ENCODE data around the gene SLC1A3.

SLC1A3 gene

GRCh38 chr5:36669015-36669651, 62.7 kb downstream of the SLC1A3 start:
- H3K4me3 ChIP-seq (replicated peaks; ENCODE audit: low read depth, low read length): no peak overlapping the region
- TF ChIP-seq CTCF (IDR thresholded peaks at IDR 0.05; ENCODE audit: insufficient read depth, low read length, poor library complexity, severe bottlenecking): no peak
- no peak for DNase-seq (ENCODE audit: extremely low read depth, insufficient read length)
- no peaks in the 10 kb centered on the region for H3K36me3 ChIP-seq (ENCODE audit: control insufficient read depth, insufficient read depth, low read length)
- H3K27me3 ChIP-seq (replicated peaks; ENCODE audit: control insufficient read depth, insufficient read depth, low read length): no peaks in the 10 kb centered on the region

GRCh38 chr5:36670548-36670947, 64.1 kb downstream of the SLC1A3 start:
- Histone ChIP-seq H3K36me3 (ENCODE audit: control insufficient read depth, insufficient read depth, low read length) (no peaks in the 10 kb centered on the region), H3K27me3 (replicated peaks; ENCODE audit: control insufficient read depth, insufficient read depth, low read length) (no peaks in the 10 kb centered on the region), H3K4me3 (replicated peaks; ENCODE audit: low read depth, low read length) (no peak overlapping the region)
- DNase-seq (ENCODE audit: extremely low read depth, insufficient read length): no peak
- no peak for TF ChIP-seq CTCF (IDR thresholded peaks at IDR 0.05; ENCODE audit: insufficient read depth, low read length, poor library complexity, severe bottlenecking)

GRCh38 chr5:36675282-36675681, 68.9 kb downstream of the SLC1A3 start:
- no peak for DNase-seq (ENCODE audit: extremely low read depth, insufficient read length)
- Histone ChIP-seq H3K4me3 (replicated peaks; ENCODE audit: low read depth, low read length) (no peak overlapping the region), H3K36me3 (ENCODE audit: control insufficient read depth, insufficient read depth, low read length) (no peaks in the 10 kb centered on the region), H3K27me3 (replicated peaks; ENCODE audit: control insufficient read depth, insufficient read depth, low read length) (no peaks in the 10 kb centered on the region)
- no peak for TF ChIP-seq CTCF (IDR thresholded peaks at IDR 0.05; ENCODE audit: insufficient read depth, low read length, poor library complexity, severe bottlenecking)

GRCh38 chr5:36679221-36679989, 73.0 kb downstream of the SLC1A3 start:
- DNase-seq (ENCODE audit: extremely low read depth, insufficient read length): no peak
- no peak for TF ChIP-seq CTCF (IDR thresholded peaks at IDR 0.05; ENCODE audit: insufficient read depth, low read length, poor library complexity, severe bottlenecking)
- H3K4me3 ChIP-seq (replicated peaks; ENCODE audit: low read depth, low read length): no peak overlapping the region
- H3K27me3 ChIP-seq (replicated peaks; ENCODE audit: control insufficient read depth, insufficient read depth, low read length): no peaks in the 10 kb centered on the region
- H3K36me3 ChIP-seq (ENCODE audit: control insufficient read depth, insufficient read depth, low read length): no peaks in the 10 kb centered on the region

GRCh38 chr5:36680066-36680465, 73.7 kb downstream of the SLC1A3 start:
- H3K36me3 ChIP-seq (ENCODE audit: control insufficient read depth, insufficient read depth, low read length): no peaks in the 10 kb centered on the region
- no peak for TF ChIP-seq CTCF (IDR thresholded peaks at IDR 0.05; ENCODE audit: insufficient read depth, low read length, poor library complexity, severe bottlenecking)
- H3K27me3 ChIP-seq (replicated peaks; ENCODE audit: control insufficient read depth, insufficient read depth, low read length): no peaks in the 10 kb centered on the region
- no peak for DNase-seq (ENCODE audit: extremely low read depth, insufficient read length)
- no peak overlapping the region for H3K4me3 ChIP-seq (replicated peaks; ENCODE audit: low read depth, low read length)

Data from GM06990 (cell line).